HK-2 (cell line): ENCODE measurements around the gene EMC7.
A peak's percentile ranks its signal among the peaks of the same experiment; 100 is the strongest.
"Not testable (repeated sequence)": the region's sequence is repeated elsewhere in the genome, so short reads cannot be mapped to it uniquely, and the experiment has no call there.

Experiments used
- DNase-seq: peaks from one replicate; pipeline ENCODE4 v3.0.0-alpha.2; 2018; ENCODE audit not compliant: unreplicated experiment

The EMC7 gene

DNA sequence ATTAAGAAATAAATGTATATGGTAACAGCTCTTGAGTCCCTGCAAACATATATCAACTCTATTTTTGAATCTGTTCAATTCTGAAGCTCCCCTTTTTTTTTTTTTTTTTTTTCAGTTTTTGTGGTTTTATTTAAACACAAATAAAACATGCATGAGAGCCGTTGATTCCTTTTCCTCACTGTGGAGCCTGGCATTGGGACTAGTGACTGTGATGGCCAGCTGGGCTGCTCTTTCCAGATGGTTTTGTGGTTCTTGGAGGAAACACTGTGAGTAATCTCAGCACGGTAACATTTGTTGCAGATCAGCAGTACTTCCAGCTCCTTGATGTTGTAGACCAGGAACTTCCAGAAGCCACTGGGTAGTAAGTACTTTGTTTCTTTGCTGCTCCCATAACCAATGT, 15.9 kb downstream of the EMC7 start:
- DNase-seq, result no peak

DNA sequence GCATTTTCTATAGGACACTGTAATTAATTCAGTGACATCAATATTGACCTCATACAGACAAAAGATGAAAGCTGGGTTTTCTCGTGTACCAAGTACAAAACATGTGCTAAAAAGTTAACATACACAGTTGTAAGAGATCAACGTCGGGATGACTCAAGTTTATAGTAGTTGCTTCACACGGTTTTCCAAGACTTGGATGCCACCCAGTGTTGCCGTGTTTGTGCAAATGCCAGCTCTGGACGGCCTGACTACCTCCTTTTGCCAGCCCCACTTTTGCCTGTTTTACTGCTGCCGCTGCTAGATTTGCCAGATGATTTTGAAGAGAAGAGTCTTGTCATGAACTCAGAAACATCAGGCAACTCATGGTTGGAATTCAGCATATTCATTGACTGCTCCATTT, 17.6 kb downstream of the EMC7 start:
- DNase-seq, result no peak

DNA sequence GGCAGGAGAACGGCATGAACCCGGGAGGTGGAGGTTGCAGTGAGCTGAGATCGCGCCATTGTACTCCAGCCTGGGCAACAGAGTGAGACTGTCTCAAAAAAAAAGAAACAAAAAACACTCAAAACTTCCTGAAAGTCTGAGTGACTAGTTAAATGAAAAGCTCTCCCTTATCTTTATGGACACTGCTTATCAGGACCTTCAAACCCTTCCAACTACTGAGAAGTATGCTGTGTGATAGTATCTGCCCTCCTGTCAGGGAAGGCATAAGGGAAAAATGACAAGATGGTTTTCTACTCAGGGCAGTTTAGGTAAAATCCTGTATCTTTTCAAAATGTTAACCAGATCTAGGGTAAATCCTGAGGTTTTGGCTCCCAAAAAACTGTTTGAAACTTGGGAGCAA, 21.8 kb downstream of the EMC7 start:
- DNase-seq, result no peak

DNA sequence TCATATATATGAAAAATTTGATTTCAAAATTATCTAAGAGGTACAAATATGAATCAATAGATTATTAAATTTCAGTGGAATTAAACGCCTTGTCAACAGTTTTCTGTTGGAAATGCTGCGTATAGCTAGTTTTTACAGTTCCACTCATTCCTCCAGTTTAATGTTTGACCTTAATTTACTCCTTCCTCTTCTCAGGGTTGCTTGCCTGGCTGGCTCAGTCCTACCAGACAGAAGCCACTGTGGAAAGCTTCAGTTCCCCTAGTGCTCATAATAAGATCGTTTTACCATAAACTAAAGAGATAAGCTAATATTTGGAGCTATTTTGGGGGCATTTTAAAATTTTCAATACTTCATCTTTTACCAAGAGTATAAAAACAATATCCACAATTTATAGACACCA, 22.8 kb downstream of the EMC7 start:
- DNase-seq, result no peak

DNA sequence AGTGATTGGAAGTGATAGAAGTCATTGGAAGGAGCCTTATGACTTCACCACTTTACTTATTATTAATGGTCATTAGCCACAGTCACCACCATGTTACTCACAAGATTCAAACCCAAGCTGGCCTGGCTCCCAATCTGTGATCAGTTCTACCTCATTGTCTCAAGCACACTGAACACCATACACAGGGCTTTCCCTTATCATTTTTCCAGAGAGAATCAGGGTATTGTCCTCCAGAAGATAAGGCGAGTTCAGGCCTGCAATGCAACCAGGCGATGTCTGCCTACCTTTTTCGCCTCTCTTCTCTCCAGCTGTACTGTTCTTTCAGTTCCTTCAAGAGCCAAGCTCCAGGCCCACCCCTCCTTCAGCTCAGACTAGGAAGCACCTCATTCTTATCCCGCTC, 24.9 kb downstream of the EMC7 start:
- no peak for DNase-seq

DNA sequence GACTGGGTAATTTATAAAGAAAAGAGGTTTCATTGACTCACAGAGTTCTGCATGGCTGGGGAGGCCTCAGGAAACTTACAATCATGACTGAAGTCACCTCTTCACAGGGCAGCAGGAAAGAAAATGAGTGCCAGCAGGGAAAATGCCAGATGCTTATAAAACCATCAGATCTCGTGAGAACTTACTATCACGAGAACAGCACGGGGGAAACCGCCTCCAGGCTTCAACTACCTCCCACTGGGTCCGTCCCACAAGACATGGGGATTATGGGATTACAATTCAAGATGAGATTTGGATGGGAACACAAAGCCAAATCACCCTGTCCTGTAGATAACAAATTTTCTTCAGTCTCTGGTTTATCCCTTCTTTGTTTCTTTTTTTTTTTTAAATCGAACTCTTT, 31.7 kb downstream of the EMC7 start:
- no peak for DNase-seq

DNA sequence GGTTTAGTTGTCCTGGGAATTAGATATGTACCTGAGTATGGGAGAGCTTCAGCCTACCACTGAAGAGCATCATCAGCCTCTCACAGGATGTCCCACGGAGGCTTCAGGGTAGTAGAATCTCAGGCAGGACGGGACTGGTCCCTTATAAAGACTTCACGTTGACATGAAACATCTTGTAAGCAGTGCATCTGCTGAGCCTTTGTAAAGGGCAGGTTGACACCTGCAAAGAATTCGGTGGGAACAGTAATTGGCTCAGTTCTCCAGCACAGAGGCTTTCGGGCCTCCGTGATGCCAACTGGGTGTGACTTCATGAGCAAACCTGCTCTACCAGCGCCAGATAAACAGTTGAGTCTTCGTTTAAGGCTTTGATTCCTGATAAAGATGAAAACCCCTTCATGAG, 35.7 kb downstream of the EMC7 start:
- no peak for DNase-seq

DNA sequence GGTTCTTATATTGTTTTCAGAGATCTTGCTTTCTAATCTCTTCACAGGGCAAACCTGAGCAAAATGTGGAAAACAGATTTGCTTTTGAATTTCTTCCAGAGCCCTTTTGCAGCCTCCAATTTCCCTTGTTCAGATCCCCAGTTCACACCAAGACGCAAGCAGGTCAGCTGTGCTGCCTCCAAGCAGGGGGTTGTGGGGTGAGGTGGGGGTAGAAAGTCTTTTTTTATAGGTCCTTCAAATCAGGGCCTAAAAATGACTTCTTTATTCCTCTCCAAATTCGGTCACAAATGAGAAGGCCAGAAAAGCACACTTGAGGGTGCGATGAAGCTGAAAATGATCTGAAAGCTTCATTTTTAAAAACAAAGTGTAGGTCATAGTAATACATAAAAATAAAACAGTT, 36.4 kb downstream of the EMC7 start:
- DNase-seq, result no peak

DNA sequence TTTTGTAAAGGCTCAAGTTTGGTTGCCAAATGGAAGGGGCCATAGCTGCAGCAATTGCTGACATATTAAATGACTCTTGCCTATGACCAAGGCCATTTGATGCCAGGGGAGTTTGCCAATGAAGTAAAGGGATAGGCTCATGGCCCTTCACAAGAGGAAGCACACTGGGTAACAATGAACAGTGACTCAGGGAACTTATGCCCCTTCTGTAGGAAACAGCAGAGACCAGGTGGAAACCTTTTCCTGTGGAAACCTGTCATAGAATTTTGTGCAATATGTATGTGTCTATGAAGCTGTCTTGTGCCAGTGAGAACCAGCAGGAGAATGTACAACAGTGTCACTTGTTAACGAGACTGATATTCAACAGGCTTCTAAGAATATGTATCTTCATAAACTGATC, 37.2 kb downstream of the EMC7 start:
- DNase-seq, result no peak

DNA sequence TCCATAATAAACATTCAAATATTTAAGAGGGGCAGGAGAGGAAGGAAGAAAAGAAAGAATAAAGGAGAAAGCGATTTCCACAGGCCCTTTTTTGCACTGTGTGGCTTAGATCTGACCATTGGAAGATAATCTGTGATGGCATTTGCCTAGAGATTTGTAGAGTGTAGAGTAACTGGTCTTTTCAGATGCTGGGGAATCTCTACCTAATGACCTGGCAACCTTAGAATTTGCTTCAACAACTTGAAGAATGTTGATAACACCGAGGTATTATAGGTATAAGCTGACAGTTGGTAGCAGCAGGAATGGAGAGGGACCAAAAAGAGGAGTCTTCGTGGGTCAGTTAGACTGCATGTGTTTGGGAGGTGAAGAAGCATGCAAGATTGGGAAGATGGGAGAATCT, 41.7 kb downstream of the EMC7 start:
- DNase-seq, result no peak

DNA sequence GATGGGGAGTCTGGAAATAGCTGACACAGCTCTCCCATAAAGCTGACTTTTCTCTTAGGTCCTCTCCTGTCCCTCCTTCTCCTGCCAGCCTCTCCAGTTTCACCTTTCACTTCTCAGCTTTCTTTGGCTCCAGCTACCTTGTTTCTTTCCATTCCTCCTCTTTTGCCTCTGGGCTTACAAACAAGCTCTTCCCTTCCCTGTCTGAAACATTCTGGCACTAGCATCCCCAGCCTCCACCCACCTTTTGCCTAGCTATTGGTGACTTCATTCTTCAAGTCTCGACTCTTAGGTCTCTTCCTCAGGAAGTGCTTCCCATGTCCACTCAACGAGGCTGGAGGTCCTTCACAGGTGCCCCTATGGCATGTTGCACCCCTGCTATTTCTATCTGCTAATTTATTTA, 42.2 kb downstream of the EMC7 start:
- DNase-seq, result no peak

DNA sequence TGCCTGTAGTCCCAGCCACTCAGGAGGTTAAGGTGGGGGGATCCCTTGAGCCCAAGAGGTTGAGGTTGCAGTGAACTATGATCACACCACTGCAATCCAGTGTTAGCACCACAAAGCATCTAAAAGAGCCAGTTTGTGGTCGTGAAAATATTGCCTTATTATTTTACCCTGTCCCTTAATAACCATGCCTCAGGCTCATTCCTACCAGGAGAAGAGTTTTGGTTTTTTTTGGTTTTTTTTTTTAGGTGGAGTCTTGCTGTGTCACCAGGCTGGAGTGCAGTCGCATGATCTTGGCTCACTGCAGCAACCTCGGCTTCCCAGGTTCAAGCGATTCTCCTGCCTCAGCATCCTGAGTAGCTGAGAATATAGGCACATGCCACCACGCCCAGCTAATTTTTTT, 44.8 kb downstream of the EMC7 start:
- DNase-seq, result no peak

DNA sequence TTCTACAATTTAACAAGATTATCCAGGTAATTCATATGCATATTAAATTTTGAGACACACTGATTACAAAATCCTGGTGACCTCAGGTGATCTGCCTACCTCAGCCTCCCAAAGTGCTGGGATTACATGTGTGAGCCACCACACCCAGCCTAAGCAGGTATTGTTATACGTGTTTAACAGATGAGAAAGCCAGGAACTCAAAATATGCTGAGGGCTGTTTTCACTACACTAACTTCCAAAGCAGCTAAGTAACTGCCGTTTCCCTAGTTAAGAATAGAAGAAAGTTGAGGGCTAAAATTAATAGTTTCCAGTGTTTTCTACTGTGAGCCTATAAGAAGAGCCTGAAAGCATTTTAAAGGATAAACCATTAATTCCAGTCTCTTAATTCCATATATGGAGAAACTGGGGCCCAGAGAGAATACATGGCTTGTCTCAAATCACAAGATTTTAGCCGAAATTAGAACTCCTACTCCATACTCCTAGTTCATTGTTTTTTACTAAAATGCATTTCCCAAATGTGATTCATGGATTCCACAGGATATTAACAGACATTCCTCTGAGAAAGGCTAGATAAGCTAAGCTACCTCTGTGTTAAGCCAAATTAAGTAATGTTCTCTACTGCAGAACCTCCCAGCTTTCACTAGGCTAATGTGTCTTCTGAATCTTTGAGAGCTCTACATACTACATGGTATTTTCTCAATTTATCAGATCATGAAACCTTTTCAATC, 45.6 kb downstream of the EMC7 start:
- DNase-seq, result no peak

DNA sequence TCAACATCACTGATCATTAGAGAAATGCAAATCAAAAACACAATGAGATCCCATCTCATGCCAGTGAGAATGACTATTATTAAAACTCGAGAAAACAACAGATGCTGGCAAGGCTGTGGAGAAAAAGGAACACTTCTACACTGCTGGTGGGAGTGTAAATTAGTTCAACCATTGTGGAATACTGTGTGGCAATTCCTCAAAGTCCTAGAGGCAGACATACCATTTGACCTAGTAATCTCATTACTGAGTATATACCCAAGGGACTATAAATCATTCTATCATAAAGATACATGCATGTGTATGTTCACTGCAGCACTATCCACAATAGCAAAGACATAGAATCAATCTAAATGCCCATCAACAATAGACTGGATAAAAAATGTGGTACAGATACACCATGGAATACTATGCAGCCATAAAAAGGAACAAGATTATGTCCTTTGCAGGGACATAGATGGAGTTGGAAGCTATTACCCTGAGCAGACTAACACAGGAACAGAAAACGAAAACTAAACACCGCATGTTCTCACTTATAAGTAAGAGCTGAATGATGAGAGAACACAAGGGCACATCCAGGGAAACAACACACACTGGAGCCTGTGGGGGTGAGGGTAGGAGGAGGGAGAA, 47.5 kb downstream of the EMC7 start:
- DNase-seq, result no peak

DNA sequence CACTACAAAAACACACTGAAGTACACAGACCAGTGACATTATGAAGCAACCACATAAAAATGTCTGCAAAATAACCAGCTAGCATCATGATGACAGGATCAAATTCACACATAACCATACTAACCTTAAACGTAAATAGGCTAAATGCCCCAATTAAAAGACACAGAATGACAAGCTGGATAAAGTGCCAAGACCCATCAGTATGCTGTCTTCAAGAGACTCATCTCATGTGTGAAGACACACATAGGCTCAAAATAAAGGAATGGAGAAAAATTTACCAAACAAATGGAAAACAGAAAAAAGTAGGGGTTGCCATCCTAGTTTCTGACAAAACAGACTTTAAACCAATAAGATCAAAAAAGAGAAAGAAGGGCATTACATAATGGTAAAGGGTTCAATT, 51.3 kb downstream of the EMC7 start:
- DNase-seq, result not testable (repeated sequence)

DNA sequence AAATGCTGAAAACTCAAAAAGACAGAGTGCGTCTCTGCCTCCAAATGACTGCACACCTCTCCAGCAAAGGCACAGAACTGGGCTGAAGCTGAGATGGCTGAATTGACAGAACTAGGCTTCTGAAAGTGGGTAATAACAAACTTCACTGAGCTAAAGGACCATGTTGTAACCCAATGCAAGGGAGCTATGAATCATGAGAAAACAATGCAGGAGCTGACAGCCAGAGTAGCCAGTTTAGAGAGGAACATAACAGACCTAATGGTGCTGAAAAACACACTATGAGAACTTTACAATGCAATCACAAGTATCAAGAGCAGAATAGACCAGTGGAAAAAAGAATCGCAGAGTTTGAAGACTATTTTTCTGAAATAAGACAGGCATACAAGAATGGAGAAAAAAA, 52.5 kb downstream of the EMC7 start:
- DNase-seq, result no peak

DNA sequence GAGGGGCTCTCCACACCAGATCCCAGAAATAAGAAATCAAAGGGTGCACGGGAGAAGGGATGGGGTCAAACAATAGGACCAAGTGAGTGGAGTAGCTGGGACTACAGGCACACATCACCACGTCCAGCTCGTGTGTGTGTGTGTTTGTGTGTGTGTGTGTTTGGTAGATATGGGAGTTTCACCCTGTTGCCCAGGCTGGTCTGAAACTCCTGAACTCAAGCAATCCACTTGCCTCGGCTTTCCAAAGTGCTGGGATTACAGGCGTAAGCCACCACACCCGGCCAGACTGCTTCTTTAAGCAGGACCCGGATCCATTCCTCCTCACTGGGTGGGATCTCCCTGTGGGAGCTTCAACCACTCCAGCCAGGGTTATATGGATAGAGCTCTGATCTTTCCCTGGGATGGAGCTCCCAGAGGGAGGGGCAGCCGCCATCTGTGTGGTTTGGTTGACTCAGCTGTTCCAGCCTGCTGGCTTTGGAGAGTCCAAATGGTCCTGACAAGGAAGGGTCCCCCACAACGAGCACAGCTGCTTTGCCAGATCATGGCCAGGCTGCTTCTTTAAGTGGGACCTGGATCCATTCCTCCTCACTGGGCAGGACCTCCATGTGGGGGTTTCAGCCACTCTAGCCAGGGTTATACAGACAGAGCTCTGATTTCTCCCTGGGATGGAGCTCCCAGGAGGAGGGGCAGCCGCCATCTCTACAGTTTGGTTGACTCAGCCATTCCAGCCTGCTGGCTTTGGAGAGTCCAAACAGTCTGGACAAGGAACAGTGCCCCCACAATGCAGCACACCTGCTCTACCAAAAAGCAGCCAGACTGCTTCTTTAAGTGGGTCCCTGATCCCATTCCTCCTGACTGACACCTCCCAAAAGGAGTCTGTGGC, 53.5 kb downstream of the EMC7 start:
- peak; percentile 58 for DNase-seq

DNA sequence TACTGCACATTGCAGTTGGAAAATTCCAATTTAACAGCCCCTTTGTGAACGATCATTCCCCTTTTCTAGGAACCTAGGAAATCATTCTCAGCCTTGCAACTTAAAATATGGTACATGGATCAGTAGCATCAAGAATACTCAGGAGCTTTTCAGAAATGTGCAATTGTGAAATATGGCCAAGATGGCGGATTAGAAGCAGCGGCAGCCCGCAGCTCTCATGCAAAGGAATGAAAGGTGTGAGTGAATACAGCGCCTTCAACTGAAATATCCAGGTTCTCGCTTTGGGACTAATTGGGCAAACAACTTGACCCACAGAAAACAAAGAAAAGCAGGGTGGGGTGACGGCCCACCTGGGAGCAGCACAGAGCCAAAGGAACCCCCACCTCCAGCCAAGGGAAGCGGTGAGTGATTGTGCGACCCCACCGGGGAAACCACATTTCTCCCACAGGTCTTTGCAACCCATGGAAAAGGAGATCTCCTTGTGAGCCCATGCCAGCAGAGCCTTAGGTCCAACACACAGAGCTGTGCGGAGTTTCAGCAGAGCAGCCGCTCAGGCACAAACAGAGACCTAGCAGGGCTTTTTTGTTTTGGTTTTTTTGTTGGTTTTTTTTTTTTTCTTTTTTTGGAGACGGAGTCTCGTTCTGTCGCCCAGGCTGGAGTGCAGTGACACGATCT, 55.1 kb downstream of the EMC7 start:
- DNase-seq, result no peak

DNA sequence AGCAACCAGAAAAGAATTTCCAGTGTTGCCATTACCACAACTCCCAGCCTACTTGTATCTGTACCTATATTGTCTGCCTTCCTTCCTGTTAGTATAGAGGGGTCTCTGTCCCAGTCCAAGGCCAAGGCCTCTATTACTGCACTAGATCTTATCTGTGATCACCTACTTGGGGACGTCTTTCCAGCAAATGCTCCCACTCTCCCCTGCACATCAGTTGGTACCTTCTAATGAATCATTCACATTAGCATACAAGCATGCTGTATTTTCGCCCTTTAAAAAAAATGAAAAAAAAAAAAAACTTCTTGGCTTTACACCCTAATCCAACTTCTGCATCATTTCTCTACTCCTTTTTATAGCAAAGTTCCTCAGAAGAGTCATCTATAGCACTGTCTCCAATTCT, 57.8 kb downstream of the EMC7 start:
- DNase-seq, result no peak

DNA sequence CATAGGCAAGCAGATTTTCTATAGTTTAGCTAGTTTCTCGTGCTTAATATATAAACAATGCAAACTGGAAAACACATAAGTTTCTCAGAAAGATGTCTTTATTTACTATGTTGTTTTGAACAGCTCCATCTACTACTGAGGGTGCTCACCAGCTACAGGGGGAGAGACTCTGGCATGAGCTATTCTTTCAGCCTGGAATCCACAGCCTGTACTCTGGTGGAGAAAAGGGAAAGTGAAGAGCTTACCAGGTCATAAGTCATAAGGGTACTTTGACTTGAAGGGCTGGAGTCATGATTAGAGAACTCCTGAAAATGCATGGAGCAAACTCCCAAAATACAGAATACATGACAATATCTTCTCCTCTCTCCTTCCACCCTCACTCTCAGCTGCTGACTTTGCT, 58.3 kb downstream of the EMC7 start:
- no peak for DNase-seq

DNA sequence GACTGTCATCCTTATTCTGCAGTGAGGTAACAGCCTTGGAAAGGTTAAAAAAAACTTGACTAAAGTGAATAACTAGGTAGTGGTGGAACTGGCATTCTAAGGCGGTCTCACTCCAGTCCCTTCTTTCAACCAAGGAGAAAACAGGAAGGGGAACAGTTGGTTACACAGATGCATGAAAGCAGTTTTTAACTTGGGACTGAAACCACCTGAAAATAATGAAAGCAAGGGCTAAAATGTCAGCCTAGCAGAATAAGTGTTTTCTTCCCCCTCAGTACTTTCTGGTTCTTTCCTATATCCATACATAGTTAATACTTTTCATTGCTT, 61.9 kb downstream of the EMC7 start:
- DNase-seq, result no peak
